Liver (tissue), 3 donors: Measurements from ENCODE around the gene MBD3L2.

Experiments
- CTCF ChIP-seq: fragments of 150-350 bp; IDR thresholded peaks from 2 replicates; pipeline ENCODE4 v1.5.1; 2017; ENCODE audit warnings: improper control_type of control experiment, low read depth, low read length; ENCODE audit not compliant: missing input control
- REST ChIP-seq: IDR thresholded peaks from 2 replicates; pipeline ENCODE4 v1.6.1; 2016; ENCODE audit warnings: antibody characterized with exemption, mild to moderate bottlenecking
- RXRA ChIP-seq, 2 donors: IDR thresholded peaks; 2 replicates each; pipeline ENCODE4 v1.6.1; 2017 to 2018; ENCODE audit warnings: antibody characterized with exemption in 2 of 2, mild to moderate bottlenecking in 1 of 2
- TAF1 ChIP-seq: conservative IDR thresholded peaks from 2 replicates; pipeline ENCODE4 v1.6.1; 2016; ENCODE audit warnings: antibody characterized with exemption, mild to moderate bottlenecking
- donor health status: healthy.
- donor health status: healthy.

GRCh38 chr19:7010722-7011593, 38.2 kb upstream of the MBD3L2 start:
- no peak for TF ChIP-seq TAF1
- TF ChIP-seq RXRA (IDR thresholded peaks at IDR 0.05), result no peak
- no peak for TF ChIP-seq CTCF
- TF ChIP-seq REST, result no peak
